Measurements from ENCODE around the gene C1QTNF12. TPM values are rescaled to one million over a fixed set of nuclear protein-coding genes. Genes with fewer than 3 reads are reported as not detected.
"Not testable (repeated sequence)": the region's sequence is repeated elsewhere in the genome, so short reads cannot be mapped to it uniquely, and the experiment has no call there.

The C1QTNF12 gene
- total RNA-seq, 4 donors from 2014 or later = 0.33 to 0.52 TPM; not detected in 2

DNA sequence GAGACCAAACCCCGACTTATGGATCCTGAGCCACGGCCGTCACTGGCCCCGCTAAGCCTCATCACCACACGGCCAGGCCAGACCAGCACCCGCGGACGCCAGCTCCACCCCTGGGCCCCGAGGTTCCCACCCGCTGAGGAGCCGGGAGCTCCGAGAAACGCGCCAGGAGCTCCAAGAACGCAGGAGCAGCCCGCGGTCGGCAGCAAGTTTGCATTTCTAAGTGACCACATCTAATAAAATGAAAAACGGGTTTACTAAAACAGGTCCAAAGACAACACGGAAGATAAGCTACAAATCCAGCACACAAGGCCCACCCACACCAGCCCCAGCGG lies 8.1 kb upstream of the C1QTNF12 start:
- intact Hi-C loops (cut with DNase I) = no loop called here
- Histone ChIP-seq H3K36me3 (peaks cover 36 to 89% (median 68%) of the 10 kb centered on the region in 4 donors), H3K9me3 (no peaks in the 10 kb centered on the region), H3K27me3 (no peaks in the 10 kb centered on the region), H3K4me1 (peaks cover 0 to 15% (median 0%) of the 10 kb centered on the region in 4 donors), H3K4me3 (no peak overlapping the region), H3K27ac (replicated peaks in 1 of 4) (no peak overlapping the region)
- no peak for DNase-seq (ENCODE audit: extremely low spot score)
- 88% methylated on average over 21 of the region's 21 CpGs for WGBS
- TF ChIP-seq EP300 (IDR thresholded peaks at IDR 0.05) = no peak
- TF ChIP-seq POLR2A (IDR thresholded peaks at IDR 0.05; ENCODE audit: low read depth) = no peak
- TF ChIP-seq, protein P1, sequence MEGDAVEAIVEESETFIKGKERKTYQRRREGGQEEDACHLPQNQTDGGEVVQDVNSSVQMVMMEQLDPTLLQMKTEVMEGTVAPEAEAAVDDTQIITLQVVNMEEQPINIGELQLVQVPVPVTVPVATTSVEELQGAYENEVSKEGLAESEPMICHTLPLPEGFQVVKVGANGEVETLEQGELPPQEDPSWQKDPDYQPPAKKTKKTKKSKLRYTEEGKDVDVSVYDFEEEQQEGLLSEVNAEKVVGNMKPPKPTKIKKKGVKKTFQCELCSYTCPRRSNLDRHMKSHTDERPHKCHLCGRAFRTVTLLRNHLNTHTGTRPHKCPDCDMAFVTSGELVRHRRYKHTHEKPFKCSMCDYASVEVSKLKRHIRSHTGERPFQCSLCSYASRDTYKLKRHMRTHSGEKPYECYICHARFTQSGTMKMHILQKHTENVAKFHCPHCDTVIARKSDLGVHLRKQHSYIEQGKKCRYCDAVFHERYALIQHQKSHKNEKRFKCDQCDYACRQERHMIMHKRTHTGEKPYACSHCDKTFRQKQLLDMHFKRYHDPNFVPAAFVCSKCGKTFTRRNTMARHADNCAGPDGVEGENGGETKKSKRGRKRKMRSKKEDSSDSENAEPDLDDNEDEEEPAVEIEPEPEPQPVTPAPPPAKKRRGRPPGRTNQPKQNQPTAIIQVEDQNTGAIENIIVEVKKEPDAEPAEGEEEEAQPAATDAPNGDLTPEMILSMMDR (IDR thresholded peaks at IDR 0.05) = no peak
- no peak for TF ChIP-seq POLR2AphosphoS5 (IDR thresholded peaks at IDR 0.05)

DNA sequence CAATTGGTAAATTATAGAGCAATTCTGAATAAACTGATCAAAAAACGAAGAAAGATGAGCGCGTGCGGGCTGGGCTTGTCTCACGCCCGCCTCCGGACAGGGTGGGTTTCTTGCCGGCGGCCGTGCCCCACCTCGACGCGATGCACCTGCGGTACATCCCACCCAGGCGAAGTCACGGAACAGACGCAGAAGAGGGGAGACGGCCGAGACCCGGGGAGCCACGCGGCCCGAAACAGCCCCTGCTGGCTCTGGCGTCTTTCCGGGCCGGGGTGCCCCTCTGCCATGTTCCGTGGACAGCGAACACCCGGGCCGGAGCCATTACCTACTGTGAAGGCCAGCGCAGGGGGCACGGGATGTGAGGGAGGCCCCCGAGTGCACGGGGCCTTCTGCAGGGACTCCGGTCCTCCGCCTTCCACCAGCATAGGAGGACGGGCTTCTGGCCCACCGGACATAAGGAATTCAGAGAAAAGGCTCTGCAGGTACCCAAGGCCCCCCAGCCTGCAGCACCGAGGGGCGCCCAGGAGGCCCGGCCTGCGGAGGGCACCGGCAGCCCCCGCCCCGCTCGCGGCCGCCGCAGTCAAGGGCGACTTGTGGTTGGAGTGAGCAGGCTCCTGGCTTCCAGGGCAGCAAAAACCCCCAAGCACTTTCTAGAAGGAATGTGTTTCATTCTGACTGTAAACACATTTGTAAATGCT lies 7.6 kb upstream of the C1QTNF12 start:
- intact Hi-C loops (cut with DNase I) = no loop called here
- peaks cover 0 to 14% (median 0%) of the 10 kb centered on the region in 4 donors for H3K4me1 ChIP-seq
- TF ChIP-seq, protein P1 (IDR thresholded peaks at IDR 0.05) = no peak
- TF ChIP-seq POLR2AphosphoS5 (IDR thresholded peaks at IDR 0.05) (no peak), EP300 (IDR thresholded peaks at IDR 0.05) (no peak), POLR2A (IDR thresholded peaks at IDR 0.05; ENCODE audit: low read depth) (no peak)
- H3K9me3 ChIP-seq = no peaks in the 10 kb centered on the region
- H3K27ac ChIP-seq (replicated peaks in 1 of 4) = no peak overlapping the region
- H3K27me3 ChIP-seq = no peaks in the 10 kb centered on the region
- H3K4me3 ChIP-seq = no peak overlapping the region
- no peak for DNase-seq (ENCODE audit: extremely low spot score)
- WGBS = 91% methylated on average over 21 of the region's 50 CpGs
- H3K36me3 ChIP-seq = peaks cover 34 to 83% (median 63%) of the 10 kb centered on the region in 4 donors

DNA sequence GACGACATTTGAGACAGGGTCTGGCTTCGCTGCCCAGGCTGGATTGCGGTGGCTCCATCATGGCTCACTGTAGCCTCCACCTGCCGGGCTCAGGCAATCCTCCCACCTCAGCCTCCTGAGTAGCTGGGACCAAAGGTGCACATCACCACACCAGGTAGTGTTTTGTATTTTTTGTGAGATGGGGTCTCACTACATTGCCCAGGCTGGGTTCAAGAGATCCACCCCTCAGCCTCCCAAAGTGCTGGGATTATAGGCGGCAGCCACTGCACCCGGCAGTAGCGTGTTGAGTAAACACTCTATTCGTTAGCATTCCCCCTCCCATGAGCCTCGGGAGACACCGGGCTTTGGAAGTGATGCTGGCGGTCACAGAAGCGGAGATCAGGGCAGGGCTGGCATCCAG lies 6.8 kb upstream of the C1QTNF12 start:
- no peaks in the 10 kb centered on the region for H3K9me3 ChIP-seq
- intact Hi-C loops (cut with DNase I) = no loop called here
- no peak overlapping the region for H3K4me3 ChIP-seq
- WGBS = 82% methylated on average over 12 of the region's 12 CpGs
- H3K27ac ChIP-seq (replicated peaks in 1 of 4) = no peak overlapping the region
- peaks cover 0 to 6% (median 0%) of the 10 kb centered on the region in 4 donors for H3K4me1 ChIP-seq
- TF ChIP-seq POLR2AphosphoS5 (IDR thresholded peaks at IDR 0.05) (no peak), POLR2A (IDR thresholded peaks at IDR 0.05; ENCODE audit: low read depth) (no peak), EP300 (IDR thresholded peaks at IDR 0.05) (no peak)
- TF ChIP-seq, protein P1 (IDR thresholded peaks at IDR 0.05) = no peak
- H3K27me3 ChIP-seq = peaks cover 0 to 5% (median 0%) of the 10 kb centered on the region in 4 donors
- no peak for DNase-seq (ENCODE audit: extremely low spot score)
- H3K36me3 ChIP-seq = peaks cover 28 to 75% (median 55%) of the 10 kb centered on the region in 4 donors

DNA sequence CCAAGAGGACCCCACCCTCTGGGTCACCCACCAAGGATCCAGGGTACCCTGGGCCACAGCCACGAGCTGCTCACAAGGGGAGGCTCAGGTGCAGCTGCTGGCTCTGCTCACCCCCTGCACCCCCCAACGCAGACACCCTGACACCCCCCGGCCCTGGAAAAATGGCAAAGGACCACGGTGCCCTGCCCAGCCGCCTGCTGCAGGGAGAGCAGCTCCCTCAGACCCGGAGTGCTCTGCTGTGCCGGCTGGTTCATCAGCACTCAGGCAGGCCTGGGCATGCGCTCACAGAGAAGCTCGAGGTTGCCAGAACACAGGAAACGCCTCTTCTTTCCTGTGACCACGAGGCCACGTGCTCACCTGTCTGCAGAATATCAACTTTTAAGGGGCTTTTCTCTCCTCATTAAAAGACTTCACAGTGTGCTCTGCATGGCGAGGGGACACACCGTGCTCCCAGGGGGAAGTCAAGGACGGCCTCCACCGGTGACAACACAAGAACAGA lies 4.3 kb upstream of the C1QTNF12 start:
- intact Hi-C loops (cut with DNase I) = no loop called here
- H3K9me3 ChIP-seq = no peaks in the 10 kb centered on the region
- peaks cover 0 to 30% (median 14%) of the 10 kb centered on the region in 4 donors for H3K27me3 ChIP-seq
- TF ChIP-seq POLR2AphosphoS5 (IDR thresholded peaks at IDR 0.05) (no peak), EP300 (IDR thresholded peaks at IDR 0.05) (no peak), POLR2A (IDR thresholded peaks at IDR 0.05; ENCODE audit: low read depth) (no peak)
- TF ChIP-seq, protein P1 (IDR thresholded peaks at IDR 0.05) = no peak
- H3K4me1 ChIP-seq = peaks cover 3 to 19% (median 15%) of the 10 kb centered on the region in 4 donors
- H3K27ac ChIP-seq (replicated peaks in 1 of 4) = no peak overlapping the region
- whole genome bisulfite sequencing = 79% methylated on average over 13 of the region's 16 CpGs
- H3K4me3 ChIP-seq = no peak overlapping the region
- peaks cover 14 to 51% (median 39%) of the 10 kb centered on the region in 4 donors for H3K36me3 ChIP-seq
- DNase-seq (ENCODE audit: extremely low spot score) = no peak

DNA sequence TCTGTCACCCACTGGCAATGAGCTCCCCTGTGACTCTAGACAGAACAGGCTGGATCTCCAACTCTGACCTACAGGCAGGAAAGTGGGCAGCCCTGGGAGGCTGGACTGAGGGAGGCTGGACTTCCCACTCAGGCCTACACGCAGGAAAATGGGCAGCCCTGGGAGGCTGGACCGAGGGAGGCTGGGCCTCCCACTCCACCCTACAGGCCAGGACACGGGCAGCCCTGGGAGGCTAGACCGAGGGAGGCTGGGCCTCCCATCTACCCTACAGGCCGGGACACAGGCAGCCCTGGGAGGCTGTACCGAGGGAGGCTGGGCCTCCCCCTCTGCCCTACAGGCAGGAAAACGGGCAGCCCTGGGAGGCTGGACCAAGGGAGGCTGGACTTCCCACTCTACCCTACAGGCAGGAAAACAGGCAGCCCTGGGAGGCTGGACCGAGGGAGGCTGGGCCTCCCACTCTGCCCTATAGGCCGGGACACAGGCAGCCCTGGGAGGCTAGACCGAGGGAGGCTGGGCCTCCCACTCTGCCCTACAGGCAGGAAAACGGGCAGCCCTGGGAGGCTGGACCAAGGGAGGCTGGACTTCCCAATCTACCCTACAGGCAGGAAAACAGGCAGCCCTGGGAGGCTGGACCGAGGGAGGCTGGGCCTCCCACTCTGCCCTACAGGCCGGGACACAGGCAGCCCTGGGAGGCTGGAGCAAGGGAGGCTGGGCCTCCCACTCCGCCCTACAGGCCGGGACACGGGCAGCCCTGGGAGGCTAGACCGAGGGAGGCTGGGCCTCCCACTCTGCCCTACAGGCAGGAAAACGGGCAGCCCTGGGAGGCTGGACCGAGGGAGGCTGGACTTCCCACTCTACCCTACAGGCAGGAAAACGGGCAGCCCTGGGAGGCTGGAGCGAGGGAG lies 1.7 kb upstream of the C1QTNF12 start:
- WGBS = 90% methylated on average over 11 of the region's 21 CpGs
- H3K27ac ChIP-seq (replicated peaks in 1 of 4); DNase-seq (ENCODE audit: extremely low spot score); H3K9me3 ChIP-seq; H3K4me3 ChIP-seq; intact Hi-C loops (cut with DNase I): not testable (repeated sequence)
- Histone ChIP-seq H3K4me1 (peaks cover 3 to 19% (median 15%) of the 10 kb centered on the region in 4 donors), H3K27me3 (peaks cover 0 to 38% (median 18%) of the 10 kb centered on the region in 4 donors), H3K36me3 (peaks cover 0 to 31% (median 14%) of the 10 kb centered on the region in 4 donors)
